Thyroid gland (tissue), 4 donors: ENCODE results near the gene HOXC9.

Source experiments
- CTCF ChIP-seq, 6 experiments: fragments of 200-600 bp in 3 of 6; fragments of 450-650 bp in 3 of 6; sonication (generic) in 3 of 6; IDR thresholded peaks; one replicate each; pipeline ENCODE4 v1.5.1; 2016 to 2019; ENCODE audit warnings: antibody characterized with exemption in 6 of 6, mild to moderate bottlenecking in 2 of 6, inconsistent platforms in 1 of 6, moderate library complexity in 1 of 6
- POLR2A ChIP-seq, 2 donors: fragments of 450-650 bp; IDR thresholded peaks; one replicate each; pipeline ENCODE4 v1.6.1; 2017; ENCODE audit warnings: antibody characterized with exemption in 2 of 2, mild to moderate bottlenecking in 2 of 2, moderate library complexity in 1 of 2

- no peak for TF ChIP-seq CTCF (IDR thresholded peaks at IDR 0.05)
- TF ChIP-seq POLR2A (IDR thresholded peaks at IDR 0.05) = no peak
These were observed 39.6 kb upstream of the HOXC9 start for GRCh38 chr12:53960187-53961024.
